HepG2 (cell line): ENCODE results near the gene NAT10. TPM values are rescaled to one million over a fixed set of nuclear protein-coding genes. Genes with fewer than 3 reads are reported as not detected.
A peak's percentile ranks its signal among the peaks of the same experiment; 100 is the strongest.

ENCODE experiments used
- BRD4 ChIP-seq: sonication (generic); formaldehyde crosslinking; IDR thresholded peaks from 2 replicates; pipeline ENCODE4 v1.4.0; 2020; ENCODE audit warnings: missing genetic modification reagents
- CREM ChIP-seq, 2 experiments: sonication (generic) in 1 of 2; formaldehyde crosslinking in 1 of 2; IDR thresholded peaks; 2 replicates each; pipeline versions ENCODE4 v1.4.0 to v1.6.1; 2016 to 2020; ENCODE audit warnings: antibody characterized with exemption in 1 of 2, mild to moderate bottlenecking in 1 of 2, missing genetic modification reagents in 1 of 2
- JUN ChIP-seq: sonication (generic); formaldehyde crosslinking; IDR thresholded peaks from 2 replicates; pipeline ENCODE4 v1.4.0; 2020; ENCODE audit warnings: mild to moderate bottlenecking, missing genetic modification reagents
- KLF9 ChIP-seq: IDR thresholded peaks from 2 replicates; pipeline ENCODE4 v1.6.1; 2016; ENCODE audit warnings: low read depth
- MTA3 ChIP-seq: sonication (generic); formaldehyde crosslinking; IDR thresholded peaks from 2 replicates; pipeline ENCODE4 v1.4.0; 2020; ENCODE audit warnings: missing genetic modification reagents
- PHF21A ChIP-seq: sonication (generic); formaldehyde crosslinking; IDR thresholded peaks from 2 replicates; pipeline ENCODE4 v1.5.0; 2020; ENCODE audit warnings: mild to moderate bottlenecking, missing genetic modification reagents
- PLRG1 ChIP-seq: fragments of 450-650 bp; conservative IDR thresholded peaks from 2 replicates; pipeline ENCODE4 v1.6.1; 2016
- RBM22 ChIP-seq: fragments of 200-400 bp; formaldehyde crosslinking; optimal IDR thresholded peaks from 2 replicates; pipeline ENCODE3; 2017; ENCODE audit warnings: mild to moderate bottlenecking, low read length, moderate library complexity
- SRSF9 ChIP-seq: fragments of 200-400 bp; formaldehyde crosslinking; IDR thresholded peaks from 2 replicates; pipeline ENCODE4 v1.6.1; 2018; ENCODE audit warnings: borderline replicate concordance, mild to moderate bottlenecking, low read depth, low read length; ENCODE audit not compliant: insufficient read depth, poor library complexity, severe bottlenecking
- TEAD2 ChIP-seq: sonication (generic); formaldehyde crosslinking; IDR thresholded peaks from 2 replicates; pipeline ENCODE4 v1.9.0; 2021; ENCODE audit warnings: missing genetic modification reagents
- TRAFD1 ChIP-seq: sonication (generic); formaldehyde crosslinking; IDR thresholded peaks from 2 replicates; pipeline ENCODE4 v1.5.1; 2020; ENCODE audit warnings: missing genetic modification reagents, mild to moderate bottlenecking, borderline replicate concordance
- ZBTB4 ChIP-seq: sonication (generic); formaldehyde crosslinking; IDR thresholded peaks from 2 replicates; pipeline ENCODE4 v1.4.0; 2020; ENCODE audit warnings: missing genetic modification reagents, mild to moderate bottlenecking, borderline replicate concordance
- ZBTB44 ChIP-seq: sonication (generic); formaldehyde crosslinking; IDR thresholded peaks from 2 replicates; pipeline ENCODE4 v1.4.0; 2020; ENCODE audit warnings: missing genetic modification reagents
- ZMYM2 ChIP-seq: sonication (generic); formaldehyde crosslinking; IDR thresholded peaks from 2 replicates; pipeline ENCODE4 v1.8.0; 2022; ENCODE audit warnings: mild to moderate bottlenecking, missing genetic modification reagents
- ZMYM4 ChIP-seq: sonication (generic); formaldehyde crosslinking; IDR thresholded peaks from 2 replicates; pipeline ENCODE4 v1.8.1; 2023; ENCODE audit warnings: mild to moderate bottlenecking, missing genetic modification reagents
- ZNF512 ChIP-seq: sonication (generic); formaldehyde crosslinking; IDR thresholded peaks from 2 replicates; pipeline ENCODE4 v1.4.0; 2020; ENCODE audit warnings: mild to moderate bottlenecking, missing genetic modification reagents
- ZNF75D ChIP-seq: sonication (generic); formaldehyde crosslinking; IDR thresholded peaks from 2 replicates; pipeline ENCODE4 v1.8.1; 2023; ENCODE audit warnings: missing genetic modification reagents, mild to moderate bottlenecking, borderline replicate concordance
- ZNF766 ChIP-seq: sonication (generic); formaldehyde crosslinking; IDR thresholded peaks from 2 replicates; pipeline ENCODE4 v1.5.0; 2020; ENCODE audit warnings: missing genetic modification reagents, borderline replicate concordance
- polyA plus RNA-seq, 8 experiments: library from polyadenylated mRNA; depleted of rRNA in 3 of 8; stranded (reverse) in 7 of 8; unstranded in 1 of 8; fragments of >200 nt; fragmentation: Illumina TruSeq in 4 of 8; extraction: Trizol in 4 of 8; gene quantifications; 2 replicates each; pipeline versions ENCODE4 v1.2.1 to v1.2.3, GENCODE V29; 2011 to 2016; ENCODE audit warnings: low read depth in 4 of 8, missing spikeins in 1 of 8, mixed read lengths in 1 of 8; ENCODE audit not compliant: insufficient read depth in 1 of 8
- total RNA-seq, 5 experiments: library from RNA; depleted of rRNA; stranded (reverse); fragments of >200 nt; fragmentation: Illumina TruSeq; extraction: Trizol; gene quantifications; 2 replicates each; pipeline ENCODE4 v1.2.3, GENCODE V29; 2016; ENCODE audit warnings: low read depth in 1 of 5

NAT10 gene
- total and polyA plus RNA-seq, 2 of the 13 experiments (the other 11 are each of a cell fraction or from before 2014, with no cell fraction given) = 33.9 to 51.9 TPM

- TF ChIP-seq TRAFD1 = peak; percentile 61; the same call in 1 of the 2 replicates
- TF ChIP-seq KLF9 = no peak
- 0 out of 2 replicates have a peak, but pooled peaks have one; percentile 53 for TF ChIP-seq ZBTB4 (CRISPR knock-in tag)
- TF ChIP-seq TEAD2 = no peak
- TF ChIP-seq PLRG1 = no peak
- no peak for TF ChIP-seq ZNF766
- no peak for TF ChIP-seq BRD4 (CRISPR knock-in tag)
- no peak for TF ChIP-seq ZBTB44 (CRISPR knock-in tag)
- TF ChIP-seq CREM (IDR thresholded peaks at IDR 0.05) = no peak
- no peak for TF ChIP-seq CREM (CRISPR knock-in tag; IDR thresholded peaks at IDR 0.05)
- TF ChIP-seq ZMYM4 (CRISPR knock-in tag) = peak; percentile 51
- TF ChIP-seq MTA3 (CRISPR knock-in tag) = no peak
- 0 out of 2 replicates have a peak, but pooled peaks have one; percentile 49 for TF ChIP-seq ZNF512
- TF ChIP-seq PHF21A = peak; percentile 47; the same call in 1 of the 2 replicates
- TF ChIP-seq ZMYM2 (CRISPR knock-in tag) = no peak
- no peak for TF ChIP-seq SRSF9
- TF ChIP-seq ZNF75D = no peak
- TF ChIP-seq JUN (CRISPR knock-in tag) = no peak
- peak; percentile 79 for TF ChIP-seq RBM22
Measured at GRCh38 chr11:34174412-34175041, 69.1 kb downstream of the NAT10 start (continued).
